Mucosa of descending colon (tissue), 3 donors: ENCODE results near the gene LRRC41. TPM values are rescaled to one million over a fixed set of nuclear protein-coding genes. Genes with fewer than 3 reads are reported as not detected.
"Not testable (repeated sequence)": the region's sequence is repeated elsewhere in the genome, so short reads cannot be mapped to it uniquely, and the experiment has no call there.

Experiments
- ATAC-seq: fragments of 200-7000 bp; cut with Tn5 transposase; one replicate; pipeline ENCODE4 v1.9.1; 2020; ENCODE audit warnings: mild to moderate bottlenecking, moderate library complexity
- DNase-seq, 3 donors: peaks; one replicate each; pipeline ENCODE4 v3.0.0-alpha.2; 2020
- H3K36me3 ChIP-seq: fragments of 200-600 bp; one replicate; pipeline ENCODE4 v1.8.0; 2021; ENCODE audit warnings: low read depth, mild to moderate bottlenecking
- H3K4me1 ChIP-seq: fragments of 200-600 bp; one replicate; pipeline ENCODE4 v1.8.0; 2021; ENCODE audit warnings: low read depth, mild to moderate bottlenecking
- H3K4me3 ChIP-seq: fragments of 200-600 bp; one replicate; pipeline ENCODE4 v1.8.0; 2021; ENCODE audit warnings: mild to moderate bottlenecking
- H3K9me3 ChIP-seq: fragments of 200-600 bp; one replicate; pipeline ENCODE4 v1.8.0; 2021; ENCODE audit warnings: mild to moderate bottlenecking
- CTCF ChIP-seq: fragments of 200-600 bp; IDR thresholded peaks from one replicate; pipeline ENCODE4 v1.8.0; 2022; ENCODE audit warnings: antibody characterized with exemption, mild to moderate bottlenecking
- intact Hi-C, 2 donors: fragments of 100-400 bp; cut with DNase I in 1 of 2; cut with micrococcal nuclease in 1 of 2; formaldehyde crosslinking; loops; one replicate each; pipeline versions ENCODE4 v1.11.0 to v1.11.1; 2022; cut with DNase I, micrococcal nuclease
- total RNA-seq, 3 donors: library from RNA; stranded (reverse); fragmentation: NEBNext Ultra II Directional in 2 of 3; extraction: Animal tissue kit (Norgen Biotek cat#: 25700) in 2 of 3; gene quantifications; one replicate each; pipeline versions ENCODE4 v1.2.1 to v1.2.4, GENCODE V29; 2021 to 2023
- donor health status: DM: no; HTN: no; CAD: no; lungs with moderate emphysema.
- donor health status: DM: no; HTN: no; CAD: no.
- donor health status: DM: no; HTN: yes; CAD: no.

Gene LRRC41
- total RNA-seq, 3 donors from 2014 or later, result 41.8 to 56.0 (median 43.1) TPM

GRCh38 chr1:46319301-46319700 is 15.9 kb upstream of the LRRC41 start:
- intact Hi-C loops, DNase-seq, H3K4me1 ChIP-seq, H3K4me3 ChIP-seq, H3K9me3 ChIP-seq, ATAC-seq, H3K36me3 ChIP-seq: not testable (repeated sequence)

GRCh38 chr1:46317323-46317722 is 13.9 kb upstream of the LRRC41 start:
- TF ChIP-seq CTCF, result no peak
- Histone ChIP-seq H3K36me3 (peaks cover 9% of the 10 kb centered on the region), H3K9me3 (no peaks in the 10 kb centered on the region), H3K4me3 (no peak overlapping the region), H3K4me1 (no peaks in the 10 kb centered on the region)
- ATAC-seq (no peak), DNase-seq (no peak)
- intact Hi-C loops, result no loop called here

- Histone ChIP-seq H3K9me3 (no peaks in the 10 kb centered on the region), H3K4me1 (no peaks in the 10 kb centered on the region), H3K4me3 (no peak overlapping the region), H3K36me3 (peaks cover 12% of the 10 kb centered on the region)
- DNase-seq (no peak), ATAC-seq (no peak)
- no peak for TF ChIP-seq CTCF
- intact Hi-C loops, result no loop called here
These were observed 12.4 kb upstream of the LRRC41 start for GRCh38 chr1:46315669-46316403.

GRCh38 chr1:46310321-46310720 is 6.9 kb upstream of the LRRC41 start:
- DNase-seq, result no peak
- TF ChIP-seq CTCF, result no peak
- intact Hi-C loops, result no loop called here
- peaks cover 25% of the 10 kb centered on the region for H3K4me1 ChIP-seq
- no peak overlapping the region for H3K4me3 ChIP-seq
- H3K9me3 ChIP-seq, result no peaks in the 10 kb centered on the region
- peaks cover 9% of the 10 kb centered on the region for H3K36me3 ChIP-seq
- no peak for ATAC-seq

GRCh38 chr1:46309401-46310159 is 6.2 kb upstream of the LRRC41 start:
- Histone ChIP-seq H3K4me1 (peaks cover 32% of the 10 kb centered on the region), H3K4me3 (no peak overlapping the region), H3K36me3 (peaks cover 9% of the 10 kb centered on the region), H3K9me3 (no peaks in the 10 kb centered on the region)
- intact Hi-C loops, result no loop called here
- no peak for ATAC-seq
- no peak for DNase-seq
- no peak for TF ChIP-seq CTCF

GRCh38 chr1:46306159-46306530 is 2.7 kb upstream of the LRRC41 start:
- Histone ChIP-seq H3K9me3 (no peaks in the 10 kb centered on the region), H3K4me1 (peaks cover 44% of the 10 kb centered on the region), H3K36me3 (no peaks in the 10 kb centered on the region), H3K4me3 (no peak overlapping the region)
- intact Hi-C loops, result no loop called here
- no peak for TF ChIP-seq CTCF
- no peak for DNase-seq
- ATAC-seq, result no peak
